ENCODE results near the gene TMEM63A.

- TF ChIP-seq, protein P1, sequence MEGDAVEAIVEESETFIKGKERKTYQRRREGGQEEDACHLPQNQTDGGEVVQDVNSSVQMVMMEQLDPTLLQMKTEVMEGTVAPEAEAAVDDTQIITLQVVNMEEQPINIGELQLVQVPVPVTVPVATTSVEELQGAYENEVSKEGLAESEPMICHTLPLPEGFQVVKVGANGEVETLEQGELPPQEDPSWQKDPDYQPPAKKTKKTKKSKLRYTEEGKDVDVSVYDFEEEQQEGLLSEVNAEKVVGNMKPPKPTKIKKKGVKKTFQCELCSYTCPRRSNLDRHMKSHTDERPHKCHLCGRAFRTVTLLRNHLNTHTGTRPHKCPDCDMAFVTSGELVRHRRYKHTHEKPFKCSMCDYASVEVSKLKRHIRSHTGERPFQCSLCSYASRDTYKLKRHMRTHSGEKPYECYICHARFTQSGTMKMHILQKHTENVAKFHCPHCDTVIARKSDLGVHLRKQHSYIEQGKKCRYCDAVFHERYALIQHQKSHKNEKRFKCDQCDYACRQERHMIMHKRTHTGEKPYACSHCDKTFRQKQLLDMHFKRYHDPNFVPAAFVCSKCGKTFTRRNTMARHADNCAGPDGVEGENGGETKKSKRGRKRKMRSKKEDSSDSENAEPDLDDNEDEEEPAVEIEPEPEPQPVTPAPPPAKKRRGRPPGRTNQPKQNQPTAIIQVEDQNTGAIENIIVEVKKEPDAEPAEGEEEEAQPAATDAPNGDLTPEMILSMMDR (IDR thresholded peaks at IDR 0.05; ENCODE audit: low read depth, low read length, poor library complexity, severe bottlenecking) = no peak
- TF ChIP-seq EZH2phosphoT487 (IDR thresholded peaks at IDR 0.05; ENCODE audit: borderline replicate concordance, low read length) = no peak
These were observed 26.6 kb upstream of the TMEM63A start for GRCh38 chr1:225908773-225909172.

All from DOHH2 (cell line).